GM21360 (cell line): Measurements from ENCODE around the gene NSMCE3.

Experiments used
- ATAC-seq: cut with Tn5 transposase; IDR thresholded peaks from one replicate; pipeline ENCODE4 v1.9.1; 2021; ENCODE audit warnings: mild to moderate bottlenecking, moderate library complexity; ENCODE audit not compliant: unreplicated experiment

The NSMCE3 gene

DNA sequence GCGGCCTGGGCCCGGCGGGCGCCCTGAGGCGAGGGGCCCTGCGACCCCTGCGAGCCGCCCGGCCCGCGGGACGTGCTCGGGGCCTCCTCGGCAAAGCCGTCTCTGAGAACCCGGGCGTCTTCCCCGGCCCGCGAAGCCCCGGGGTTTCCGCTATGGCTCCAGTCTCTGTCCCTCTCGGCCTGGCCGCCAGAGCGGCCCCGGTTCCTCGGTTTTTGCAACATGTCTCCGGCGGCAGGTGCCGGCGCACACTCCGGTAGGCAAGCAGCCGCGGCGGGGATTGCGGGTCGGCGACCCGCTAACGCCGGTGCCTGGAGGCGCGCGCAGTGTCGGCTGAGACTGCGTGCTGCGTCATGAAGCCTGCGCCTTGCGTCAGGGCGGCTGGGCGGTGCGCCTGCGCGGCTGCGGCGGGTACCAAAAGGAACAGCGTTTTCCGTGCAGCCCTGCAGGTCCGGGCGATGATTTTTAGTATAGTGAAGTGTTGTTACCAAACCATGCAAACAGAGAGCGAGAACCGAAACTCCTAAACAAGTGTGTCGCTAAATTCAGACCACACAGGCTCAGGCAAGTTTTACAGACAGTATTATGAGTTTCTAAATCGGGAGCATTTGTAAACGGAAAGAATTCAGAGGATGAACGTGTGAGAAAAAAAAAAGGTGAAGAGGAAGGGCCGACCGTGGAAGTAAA is at the start of gene NSMCE3:
Gene NSMCE3, minus strand, starts transcription at position 338 of the 684 bp plus-strand sequence. Its CDS starts 117 bp downstream, at position 221.
- ATAC-seq = peak; percentile 87

DNA sequence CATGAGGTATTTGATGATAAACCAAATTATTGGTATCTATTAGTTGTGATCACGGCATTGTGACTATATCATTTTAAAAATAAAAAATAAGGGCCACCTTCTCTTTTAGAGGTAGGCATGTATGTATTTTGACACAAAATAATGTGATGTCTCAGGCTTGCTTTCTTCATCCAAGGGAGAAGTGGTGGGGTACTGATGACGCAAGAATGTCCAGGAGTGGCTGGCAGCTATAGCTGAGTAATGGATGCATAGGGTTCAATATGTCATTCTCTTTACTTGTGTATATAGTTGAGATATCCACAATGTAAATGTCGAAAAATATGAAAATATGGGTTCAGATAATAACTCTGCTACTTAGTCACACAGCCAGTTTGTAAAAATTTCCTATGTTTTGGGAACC is 46.8 kb upstream of the NSMCE3 start:
- no peak for ATAC-seq

- no peak for ATAC-seq
Measured at GRCh38 chr15:29312387-29312786, 42.8 kb upstream of the NSMCE3 start.

- ATAC-seq = no peak
Measured at GRCh38 chr15:29311696-29312095, 42.1 kb upstream of the NSMCE3 start.

- ATAC-seq = peak; percentile 44
Measured at GRCh38 chr15:29309139-29309538, 39.5 kb upstream of the NSMCE3 start.

DNA sequence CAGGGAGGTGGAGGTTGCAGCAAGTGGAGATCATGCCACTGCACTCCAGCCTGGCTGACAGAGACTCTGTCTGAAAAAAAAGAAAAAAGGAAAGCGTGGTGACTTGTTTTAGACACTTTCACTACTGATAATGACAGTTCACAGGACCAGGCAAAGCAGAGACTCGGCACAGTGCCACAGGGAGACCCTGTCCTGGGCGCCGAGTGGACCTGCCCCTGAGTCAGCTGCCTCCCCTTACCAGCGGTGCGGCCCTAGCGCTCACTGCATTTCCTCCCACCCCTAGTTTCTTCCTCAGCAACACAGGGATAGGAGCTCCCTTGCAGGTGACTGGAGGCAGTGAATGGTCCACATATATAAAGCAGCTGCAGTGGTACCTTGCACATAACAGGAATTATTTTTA is 38.7 kb upstream of the NSMCE3 start:
- ATAC-seq = no peak

- no peak for ATAC-seq
Measured at GRCh38 chr15:29305556-29305955, 35.9 kb upstream of the NSMCE3 start.

GRCh38 chr15:29302871-29303270 is 33.2 kb upstream of the NSMCE3 start:
- ATAC-seq = no peak

- ATAC-seq = no peak
Measured at GRCh38 chr15:29299784-29300183, 30.2 kb upstream of the NSMCE3 start.

DNA sequence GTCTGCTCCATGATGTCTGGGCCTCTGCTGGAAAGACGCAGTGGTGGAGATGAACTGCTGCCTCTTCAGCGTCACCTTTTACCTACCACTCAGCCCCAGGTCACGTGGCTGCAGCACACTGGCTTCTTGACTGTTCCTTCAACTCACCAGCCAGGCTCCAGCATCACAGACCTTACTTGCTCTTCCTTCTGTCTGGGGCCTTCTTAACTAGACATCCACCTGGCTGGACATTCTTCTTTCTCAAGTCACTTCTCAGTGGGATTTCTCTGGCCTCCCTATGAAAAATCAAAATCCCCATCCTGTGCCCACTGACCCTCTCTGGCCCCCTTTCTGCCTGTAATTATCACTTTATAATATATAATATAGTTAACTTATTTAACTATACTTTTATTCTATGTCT is 29.7 kb upstream of the NSMCE3 start:
- no peak for ATAC-seq

GRCh38 chr15:29294732-29295325 is 25.2 kb upstream of the NSMCE3 start:
- ATAC-seq = no peak

- ATAC-seq = no peak
Measured at GRCh38 chr15:29291067-29291845, 21.6 kb upstream of the NSMCE3 start.

DNA sequence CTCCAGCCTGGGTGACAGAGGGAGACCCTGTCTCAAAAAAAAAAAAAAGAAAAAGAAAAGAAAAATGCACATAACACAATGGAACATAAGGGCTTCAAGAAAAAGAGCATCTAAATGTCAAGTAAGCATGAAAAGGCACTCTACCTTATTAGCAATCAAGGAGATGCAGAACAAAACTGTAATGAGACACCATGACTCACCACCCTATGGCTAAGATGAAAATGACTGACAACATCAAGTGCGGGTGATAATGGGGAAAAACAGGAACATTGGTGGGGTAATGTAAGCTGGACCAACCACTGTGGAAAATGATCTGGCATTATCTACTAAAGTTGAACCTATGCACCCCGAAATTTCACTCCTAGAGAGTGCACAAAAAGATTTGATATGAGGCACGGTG is 19.6 kb upstream of the NSMCE3 start:
- no peak for ATAC-seq

DNA sequence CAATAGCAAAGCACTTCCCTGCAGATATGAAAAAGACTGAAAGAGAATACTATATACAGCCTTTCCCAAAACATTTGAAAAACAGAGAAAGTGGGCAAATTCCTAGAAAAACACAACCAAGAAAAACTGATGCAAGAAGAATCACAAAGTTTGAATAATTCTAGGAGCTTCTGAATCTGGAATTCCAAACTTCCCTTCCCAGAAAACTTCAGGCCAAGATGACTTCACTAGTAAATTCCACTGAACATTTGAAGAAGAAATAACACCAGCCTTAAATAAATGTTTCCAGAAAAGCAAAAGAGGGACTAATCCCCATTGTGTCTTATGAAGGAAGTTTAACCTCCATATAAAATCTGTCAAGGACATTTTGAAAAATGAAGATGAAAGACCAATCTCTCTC is 15.8 kb upstream of the NSMCE3 start:
- no peak for ATAC-seq

GRCh38 chr15:29283381-29283780 is 13.8 kb upstream of the NSMCE3 start:
- ATAC-seq = no peak

- no peak for ATAC-seq
Measured at GRCh38 chr15:29280514-29280913, 10.9 kb upstream of the NSMCE3 start.

GRCh38 chr15:29278436-29279105 is 8.9 kb upstream of the NSMCE3 start:
- ATAC-seq = no peak

- ATAC-seq = no peak
Measured at GRCh38 chr15:29276366-29276765, 6.7 kb upstream of the NSMCE3 start.

DNA sequence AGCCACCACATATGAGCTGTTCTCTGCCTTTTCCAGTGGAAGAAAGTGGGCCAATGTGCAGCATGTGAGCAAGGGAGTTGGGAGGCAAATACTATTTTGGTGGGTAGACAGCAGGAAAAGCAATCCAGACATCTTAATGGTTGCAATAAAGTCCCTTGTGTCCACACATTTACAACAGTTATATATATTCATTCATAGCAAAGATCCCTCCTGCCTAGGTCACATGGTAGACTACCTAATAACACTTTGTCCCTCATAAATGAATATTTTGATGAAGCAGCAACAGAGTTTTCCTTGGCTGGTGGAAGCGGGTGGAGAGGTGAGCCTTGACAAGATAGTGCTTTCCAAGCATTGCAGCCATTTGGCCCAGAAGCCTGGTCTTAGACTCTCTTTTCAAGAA is 6.2 kb upstream of the NSMCE3 start:
- ATAC-seq = no peak

- ATAC-seq = no peak
Measured at GRCh38 chr15:29274946-29275345, 5.3 kb upstream of the NSMCE3 start.

- no peak for ATAC-seq
Measured at GRCh38 chr15:29272219-29272618, 2.6 kb upstream of the NSMCE3 start.
